GM10266 (cell line): ENCODE measurements around the gene FUT7.

Source experiments
- DNase-seq: peaks from one replicate; pipeline ENCODE4 v3.0.0; 2012; ENCODE audit errors: extremely low spot score
- TF ChIP-seq, protein P1 (sequence below): IDR thresholded peaks from 2 replicates; pipeline ENCODE4 v1.5.1; 2012; ENCODE audit warnings: mild to moderate bottlenecking, low read depth; ENCODE audit not compliant: control insufficient read depth, insufficient read depth; ENCODE audit errors: missing control alignments

FUT7 gene

DNA sequence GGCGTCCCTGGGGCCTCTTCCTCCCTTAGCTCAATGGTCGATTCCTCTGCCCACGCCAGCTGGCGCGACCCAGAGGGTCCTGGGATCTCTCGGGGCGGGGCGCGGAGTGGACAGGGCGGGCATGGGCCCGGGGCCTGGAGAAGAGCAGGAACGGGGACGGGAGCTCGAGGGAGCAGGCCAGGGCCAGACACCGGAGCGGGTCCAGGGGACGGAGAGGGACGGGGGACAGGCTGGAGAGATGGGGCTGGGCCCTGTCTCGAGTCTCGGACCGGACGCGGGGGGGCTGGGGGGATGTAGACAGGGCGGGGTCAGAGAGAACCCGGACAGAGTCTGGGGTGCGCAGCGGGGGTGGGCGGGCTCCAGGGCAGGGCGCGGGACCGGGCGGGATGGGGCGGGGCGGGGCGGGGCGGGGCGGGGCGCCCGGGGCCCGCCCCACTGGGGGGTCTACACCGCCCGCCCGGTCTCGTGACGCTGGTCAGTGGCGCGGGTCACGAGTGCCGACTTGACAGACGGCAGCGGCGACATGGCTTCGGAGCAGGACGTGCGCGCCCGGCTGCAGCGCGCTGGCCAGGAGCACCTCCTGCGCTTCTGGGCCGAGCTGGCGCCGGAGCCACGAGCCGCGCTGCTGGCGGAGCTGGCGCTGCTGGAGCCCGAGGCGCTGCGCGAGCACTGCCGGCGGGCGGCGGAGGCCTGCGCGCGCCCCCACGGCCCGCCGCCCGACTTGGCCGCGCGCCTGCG lies 45.3 kb upstream of the FUT7 start, which contains the start of gene UAP1L1:
UAP1L1 (plus strand) TSS at position 508 of the 738 bp plus-strand sequence; CDS start at position 524, 16 bp downstream.
- TF ChIP-seq, protein P1, sequence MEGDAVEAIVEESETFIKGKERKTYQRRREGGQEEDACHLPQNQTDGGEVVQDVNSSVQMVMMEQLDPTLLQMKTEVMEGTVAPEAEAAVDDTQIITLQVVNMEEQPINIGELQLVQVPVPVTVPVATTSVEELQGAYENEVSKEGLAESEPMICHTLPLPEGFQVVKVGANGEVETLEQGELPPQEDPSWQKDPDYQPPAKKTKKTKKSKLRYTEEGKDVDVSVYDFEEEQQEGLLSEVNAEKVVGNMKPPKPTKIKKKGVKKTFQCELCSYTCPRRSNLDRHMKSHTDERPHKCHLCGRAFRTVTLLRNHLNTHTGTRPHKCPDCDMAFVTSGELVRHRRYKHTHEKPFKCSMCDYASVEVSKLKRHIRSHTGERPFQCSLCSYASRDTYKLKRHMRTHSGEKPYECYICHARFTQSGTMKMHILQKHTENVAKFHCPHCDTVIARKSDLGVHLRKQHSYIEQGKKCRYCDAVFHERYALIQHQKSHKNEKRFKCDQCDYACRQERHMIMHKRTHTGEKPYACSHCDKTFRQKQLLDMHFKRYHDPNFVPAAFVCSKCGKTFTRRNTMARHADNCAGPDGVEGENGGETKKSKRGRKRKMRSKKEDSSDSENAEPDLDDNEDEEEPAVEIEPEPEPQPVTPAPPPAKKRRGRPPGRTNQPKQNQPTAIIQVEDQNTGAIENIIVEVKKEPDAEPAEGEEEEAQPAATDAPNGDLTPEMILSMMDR: no peak
- peak; percentile 93 for DNase-seq

DNA sequence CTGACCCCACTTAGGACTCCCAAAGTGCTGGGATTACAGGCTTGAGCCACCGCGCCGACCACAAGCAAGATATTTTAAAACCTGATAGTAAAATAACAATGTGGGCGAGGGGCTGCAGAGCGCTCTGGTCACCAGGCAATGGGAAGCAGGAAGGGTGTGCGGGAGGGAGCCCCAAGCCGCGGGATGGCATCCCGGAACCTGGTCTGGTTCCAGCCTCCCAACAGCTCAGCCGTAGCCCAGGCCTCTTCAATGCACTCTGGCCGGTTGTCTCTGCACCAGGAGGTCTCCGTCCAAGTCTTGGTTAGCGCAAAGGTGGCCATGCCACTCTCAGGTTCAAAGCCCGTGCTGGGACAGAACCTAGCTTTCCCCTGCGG lies 44.7 kb upstream of the FUT7 start:
- TF ChIP-seq, protein P1: no peak

DNA sequence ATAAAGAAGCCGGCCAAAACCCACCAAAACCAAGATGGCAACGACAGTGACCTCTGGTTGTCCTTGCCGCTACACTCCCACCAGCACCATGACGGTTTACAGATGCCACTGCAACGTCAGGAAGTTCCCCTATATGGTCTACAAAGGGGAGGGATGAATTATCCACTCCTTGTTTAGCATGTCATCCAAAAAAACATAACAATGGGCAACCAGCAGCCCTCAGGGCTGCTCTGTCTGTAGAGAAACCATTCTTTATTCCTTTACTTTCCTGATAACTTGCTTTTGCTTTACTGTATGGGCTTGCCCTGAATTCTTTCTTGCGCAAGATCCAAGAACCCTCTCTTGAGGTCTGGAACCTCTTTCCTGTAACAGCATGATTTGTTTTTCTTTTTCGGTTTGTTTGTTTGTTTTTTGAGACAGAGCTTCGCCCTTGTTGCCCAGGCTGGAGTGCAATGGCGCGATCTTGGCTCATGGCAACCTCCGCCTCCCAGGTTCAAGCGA lies 43.4 kb upstream of the FUT7 start:
- TF ChIP-seq, protein P1: no peak
- no peak for DNase-seq

More for the DNA sequence above, 44.7 kb upstream of the FUT7 start:
- DNase-seq: no peak

DNA sequence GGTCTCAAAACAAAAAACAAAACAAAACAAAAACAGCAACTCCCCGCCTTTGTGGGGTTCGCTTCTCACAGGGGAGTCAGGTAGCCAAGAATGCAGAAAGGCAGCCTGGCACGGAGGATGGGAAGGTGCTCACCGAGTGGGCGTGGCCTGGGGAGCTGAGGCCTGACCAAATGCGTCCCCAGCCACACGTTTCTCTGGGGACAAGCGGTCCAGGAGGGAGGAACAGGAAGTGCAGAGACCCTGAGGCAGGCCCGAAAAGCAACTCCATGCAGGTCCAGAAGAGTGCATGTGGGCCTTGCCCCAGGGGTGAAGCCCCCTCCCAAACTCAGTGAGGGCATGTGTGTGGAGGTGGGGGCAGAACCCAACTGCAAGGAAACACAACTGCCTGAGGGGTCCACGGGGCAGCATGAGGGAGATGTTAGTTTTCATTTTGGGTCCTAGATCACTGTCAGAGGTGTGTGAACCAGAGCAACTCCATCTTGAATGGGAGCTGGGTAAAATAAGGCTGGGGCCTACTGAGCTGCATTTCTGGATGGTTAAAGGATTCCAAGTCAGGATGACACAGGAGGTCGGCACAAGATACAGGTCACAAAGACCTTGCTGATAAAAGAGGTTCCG lies 42.9 kb upstream of the FUT7 start:
- no peak for DNase-seq
- TF ChIP-seq, protein P1: no peak

DNA sequence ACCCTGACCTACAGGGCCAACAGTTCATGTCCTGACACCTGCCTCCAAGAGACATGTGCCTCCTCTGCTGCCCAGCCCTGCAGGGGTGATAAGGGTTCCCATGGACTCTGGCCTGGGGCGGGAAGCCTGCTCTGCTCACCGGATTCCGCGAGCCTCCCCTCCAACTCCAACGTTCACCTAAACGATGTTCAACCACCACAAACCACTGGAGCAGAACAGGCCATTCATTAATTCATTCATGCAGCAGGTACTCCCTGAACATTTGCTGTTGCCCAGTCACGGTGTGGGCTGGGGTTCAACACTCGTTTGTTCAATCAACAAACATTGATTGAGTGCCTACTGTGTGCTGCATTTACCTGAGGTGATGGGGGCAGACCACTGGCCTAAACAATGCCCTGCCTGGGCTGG lies 42.1 kb upstream of the FUT7 start:
- TF ChIP-seq, protein P1: no peak
- DNase-seq: no peak

DNA sequence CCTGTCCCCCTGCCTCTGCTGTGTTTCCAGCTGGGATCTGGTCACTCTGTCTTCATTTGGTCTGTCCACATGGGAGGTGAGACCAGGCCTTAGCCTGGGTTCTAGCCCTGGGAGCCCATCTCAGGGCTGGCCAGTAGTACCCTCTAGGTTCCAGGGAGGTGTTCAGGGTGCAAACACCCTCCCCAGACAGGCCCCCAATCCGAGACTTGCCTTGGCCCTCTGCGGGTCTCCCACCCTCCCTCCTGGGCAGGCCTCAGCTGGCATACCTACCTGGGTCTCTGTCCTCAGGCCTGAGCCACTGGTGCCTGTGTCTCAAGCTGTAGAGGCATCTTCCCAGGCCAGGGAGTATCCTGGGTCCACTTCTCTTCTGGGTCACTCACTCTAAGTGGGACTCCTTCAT lies 39.4 kb upstream of the FUT7 start:
- TF ChIP-seq, protein P1: no peak
- DNase-seq: no peak

DNA sequence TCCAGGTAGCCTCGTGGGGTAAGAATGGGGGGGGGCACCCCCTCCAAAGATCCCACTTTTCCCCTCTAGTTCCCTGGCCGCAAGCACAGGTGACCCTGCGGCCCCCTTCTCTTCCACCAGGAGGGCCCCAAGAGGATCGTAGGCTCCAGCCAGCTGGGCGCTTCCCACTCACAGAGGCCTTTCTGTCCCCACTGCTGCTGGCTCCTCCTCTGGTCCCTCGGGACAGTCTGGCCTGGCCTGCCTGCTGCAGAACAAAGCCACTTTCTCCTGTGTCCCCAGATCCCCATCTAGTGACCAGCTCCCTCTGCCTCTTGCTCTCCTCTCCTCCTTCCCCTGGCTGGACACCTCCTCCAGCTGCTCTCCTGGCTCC lies 39.0 kb upstream of the FUT7 start:
- TF ChIP-seq, protein P1: no peak
- peak; percentile 51 for DNase-seq
